ENCODE measurements around the gene CTDP1.

The CTDP1 gene

DNA sequence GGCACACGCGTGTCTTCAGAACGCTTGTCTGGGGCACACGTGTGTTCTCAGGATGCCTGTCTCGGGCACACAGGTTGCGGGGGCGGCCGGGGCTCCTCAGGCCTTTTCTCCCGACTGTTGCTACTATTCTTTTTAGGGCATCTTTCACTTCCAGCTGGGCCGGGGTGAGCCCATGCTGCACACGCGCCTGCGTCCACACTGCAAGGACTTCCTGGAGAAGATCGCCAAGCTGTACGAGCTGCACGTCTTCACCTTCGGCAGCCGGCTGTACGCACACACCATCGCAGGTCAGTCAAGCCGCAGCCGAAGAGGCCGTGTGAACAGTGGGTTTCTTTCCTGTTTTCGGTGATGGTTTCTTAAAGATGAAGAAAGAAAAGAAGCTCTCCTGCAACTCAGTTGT is 25.0 kb downstream of the CTDP1 start:
- no peak for DNase-seq (ENCODE audit: low spot score)
- TF ChIP-seq, protein P1, sequence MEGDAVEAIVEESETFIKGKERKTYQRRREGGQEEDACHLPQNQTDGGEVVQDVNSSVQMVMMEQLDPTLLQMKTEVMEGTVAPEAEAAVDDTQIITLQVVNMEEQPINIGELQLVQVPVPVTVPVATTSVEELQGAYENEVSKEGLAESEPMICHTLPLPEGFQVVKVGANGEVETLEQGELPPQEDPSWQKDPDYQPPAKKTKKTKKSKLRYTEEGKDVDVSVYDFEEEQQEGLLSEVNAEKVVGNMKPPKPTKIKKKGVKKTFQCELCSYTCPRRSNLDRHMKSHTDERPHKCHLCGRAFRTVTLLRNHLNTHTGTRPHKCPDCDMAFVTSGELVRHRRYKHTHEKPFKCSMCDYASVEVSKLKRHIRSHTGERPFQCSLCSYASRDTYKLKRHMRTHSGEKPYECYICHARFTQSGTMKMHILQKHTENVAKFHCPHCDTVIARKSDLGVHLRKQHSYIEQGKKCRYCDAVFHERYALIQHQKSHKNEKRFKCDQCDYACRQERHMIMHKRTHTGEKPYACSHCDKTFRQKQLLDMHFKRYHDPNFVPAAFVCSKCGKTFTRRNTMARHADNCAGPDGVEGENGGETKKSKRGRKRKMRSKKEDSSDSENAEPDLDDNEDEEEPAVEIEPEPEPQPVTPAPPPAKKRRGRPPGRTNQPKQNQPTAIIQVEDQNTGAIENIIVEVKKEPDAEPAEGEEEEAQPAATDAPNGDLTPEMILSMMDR (conservative IDR thresholded peaks at IDR 0.05; ENCODE audit: low read depth): no peak
- no peak overlapping the region for H3K27ac ChIP-seq
- ChIA-PET POLR2A (ENCODE audit: low non-redundant PET) (no interaction called here), CTCF (no interaction called here)

DNA sequence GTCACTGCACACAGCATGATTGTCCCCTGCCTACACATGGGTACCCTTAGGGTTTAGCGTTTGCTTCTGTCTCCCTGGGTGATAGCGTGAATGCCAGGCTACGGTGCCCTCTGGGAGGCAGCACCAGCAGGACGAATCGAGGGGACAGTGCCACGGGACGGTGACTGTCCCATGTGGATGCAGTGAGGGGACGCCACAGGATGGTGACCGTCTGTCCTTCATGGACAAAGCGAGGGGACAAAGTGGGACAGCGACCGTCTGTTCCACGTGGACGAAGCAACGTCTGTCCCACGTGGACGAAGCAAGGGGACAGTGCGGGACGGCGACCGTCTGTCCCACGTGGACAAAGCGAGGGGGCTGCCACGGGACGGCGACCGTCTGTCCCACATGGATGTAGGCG is 25.7 kb downstream of the CTDP1 start:
- ChIA-PET CTCF (no interaction called here), POLR2A (ENCODE audit: low non-redundant PET) (no interaction called here)
- no peak overlapping the region for H3K27ac ChIP-seq
- TF ChIP-seq, protein P1 (conservative IDR thresholded peaks at IDR 0.05; ENCODE audit: low read depth): no peak
- DNase-seq (ENCODE audit: low spot score): no peak

DNA sequence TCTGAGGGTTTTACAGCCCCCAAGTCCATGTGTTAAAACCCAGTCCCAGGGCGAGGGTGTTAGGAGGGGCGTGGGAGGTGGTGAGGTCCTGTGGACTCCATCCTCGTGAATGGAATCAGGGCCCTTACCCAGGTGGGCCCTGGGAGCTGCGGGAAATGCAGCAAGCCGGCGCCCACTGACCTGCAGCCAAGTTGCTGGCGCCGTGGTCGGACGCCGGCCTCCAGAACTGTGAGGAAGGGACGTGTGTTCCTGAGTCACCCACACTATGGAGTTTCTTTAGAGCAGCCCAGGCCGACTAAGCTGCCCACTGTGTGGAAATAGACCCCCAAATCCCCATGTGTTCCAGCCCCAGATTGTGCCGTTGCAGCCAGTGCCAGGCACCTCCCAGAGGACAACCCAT is 26.4 kb downstream of the CTDP1 start:
- CTCF ChIA-PET: no interaction called here
- POLR2A ChIA-PET (ENCODE audit: low non-redundant PET): no interaction called here
- TF ChIP-seq, protein P1 (conservative IDR thresholded peaks at IDR 0.05; ENCODE audit: low read depth): no peak
- DNase-seq (ENCODE audit: low spot score): no peak
- no peak overlapping the region for H3K27ac ChIP-seq

DNA sequence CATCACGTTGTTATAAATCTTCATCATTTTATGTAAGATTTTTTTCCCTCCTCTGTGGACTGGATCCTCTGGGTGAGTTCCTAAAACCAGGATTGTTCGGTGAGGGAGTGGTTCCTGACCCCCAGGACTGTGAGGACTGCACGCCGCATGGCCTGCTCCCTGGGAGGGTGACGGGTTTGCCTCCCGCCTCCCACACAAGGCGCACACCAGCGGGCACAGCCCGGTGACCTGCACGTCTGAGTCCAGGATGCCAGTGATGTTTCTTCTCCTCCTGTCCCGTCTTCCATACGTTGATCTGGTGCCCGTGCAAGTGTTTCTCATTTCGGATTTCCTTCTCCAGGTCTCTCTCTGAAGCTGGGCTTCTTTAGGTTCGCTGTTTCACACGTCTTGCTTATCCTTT is 27.1 kb downstream of the CTDP1 start:
- CTCF ChIA-PET: no interaction called here

DNA sequence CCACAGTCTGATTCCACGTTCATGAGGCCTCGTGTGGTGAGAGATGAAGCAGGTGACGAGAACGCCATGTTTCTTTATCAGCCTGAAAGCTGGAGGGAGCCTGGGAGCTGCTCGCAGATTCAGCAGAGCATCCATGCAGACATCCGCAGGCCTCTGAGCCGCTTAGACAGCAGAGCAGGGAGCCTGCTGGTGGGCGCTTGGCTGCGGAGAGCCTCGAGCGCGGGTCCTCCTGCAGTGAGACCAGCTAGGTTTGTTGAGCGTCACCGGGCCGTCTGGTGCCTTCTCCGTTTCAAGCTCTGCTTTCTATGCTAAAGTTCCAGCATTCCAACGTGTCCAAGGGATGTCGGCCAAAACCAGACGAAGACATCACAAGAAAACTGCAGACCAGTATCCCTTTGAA is 27.6 kb downstream of the CTDP1 start:
- TF ChIP-seq, protein P1 (conservative IDR thresholded peaks at IDR 0.05; ENCODE audit: low read depth): no peak
- H3K27ac ChIP-seq: no peak overlapping the region
- ChIA-PET CTCF (no interaction called here), POLR2A (ENCODE audit: low non-redundant PET) (no interaction called here)
- no peak for DNase-seq (ENCODE audit: low spot score)

More for the DNA sequence above, 27.1 kb downstream of the CTDP1 start:
- no peak for DNase-seq (ENCODE audit: low spot score)
- TF ChIP-seq, protein P1 (conservative IDR thresholded peaks at IDR 0.05; ENCODE audit: low read depth): no peak
- POLR2A ChIA-PET (ENCODE audit: low non-redundant PET): no interaction called here
- no peak overlapping the region for H3K27ac ChIP-seq

DNA sequence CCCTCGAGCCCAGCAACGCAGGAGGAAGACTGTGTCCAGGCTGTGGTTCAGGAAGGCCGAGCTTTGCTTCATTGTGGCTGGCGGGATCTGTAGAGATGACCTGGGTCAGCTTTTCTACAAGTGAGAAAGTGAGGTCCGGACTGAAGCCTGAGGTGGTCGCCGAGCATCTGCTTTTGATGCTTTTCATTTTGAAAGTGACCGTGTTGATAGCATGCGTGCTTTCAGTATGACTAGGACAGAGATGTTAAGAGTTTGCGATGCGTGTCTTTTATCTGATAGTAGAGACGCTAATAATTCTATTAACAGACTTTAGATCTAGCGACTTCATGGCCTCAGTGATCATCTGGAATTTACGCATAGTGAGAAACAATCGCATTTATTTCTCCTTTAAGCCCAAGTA is 28.1 kb downstream of the CTDP1 start:
- no peak for DNase-seq (ENCODE audit: low spot score)
- ChIA-PET CTCF (no interaction called here), POLR2A (ENCODE audit: low non-redundant PET) (no interaction called here)
- H3K27ac ChIP-seq: no peak overlapping the region
- TF ChIP-seq, protein P1 (conservative IDR thresholded peaks at IDR 0.05; ENCODE audit: low read depth): no peak

DNA sequence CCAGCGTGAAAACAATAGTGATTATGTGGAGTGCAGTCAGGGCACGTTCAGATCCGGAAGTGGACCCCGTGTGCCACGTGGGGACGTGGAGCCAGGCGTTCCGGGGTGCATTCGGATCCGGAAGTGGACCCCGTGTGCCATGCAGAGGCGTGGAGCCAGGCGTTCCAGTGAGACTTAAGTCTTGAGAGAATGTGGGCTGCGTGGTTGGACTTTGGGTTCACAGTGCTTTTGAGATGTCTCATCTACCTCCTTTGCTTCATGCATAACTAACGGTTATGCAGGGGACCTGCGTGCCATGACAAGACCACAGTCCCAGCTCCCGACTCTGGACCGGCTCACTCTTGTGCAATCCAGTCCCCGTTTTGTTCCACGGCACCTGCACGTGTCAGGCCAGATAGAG is 28.8 kb downstream of the CTDP1 start:
- no peak overlapping the region for H3K27ac ChIP-seq
- ChIA-PET POLR2A (ENCODE audit: low non-redundant PET) (no interaction called here), CTCF (no interaction called here)
- no peak for DNase-seq (ENCODE audit: low spot score)
- TF ChIP-seq, protein P1 (conservative IDR thresholded peaks at IDR 0.05; ENCODE audit: low read depth): no peak

All from RWPE1 (cell line).